Activated naive CD8-positive, alpha-beta T cell treated with anti-CD3 and anti-CD28 coated beads, Interleukin-2, amount 50 U/mL, for 24 hours (primary cell): ENCODE data around the gene TTC33.
"Not testable (repeated sequence)": the region's sequence is repeated elsewhere in the genome, so short reads cannot be mapped to it uniquely, and the experiment has no call there.

Experiments used
- ATAC-seq: fragments of 150-1000 bp; cut with Tn5 transposase; one replicate; pipeline ENCODE4 v1.10.0; 2021
- DNase-seq: peaks from one replicate; pipeline ENCODE4 v3.0.0; 2021
- H3K27ac Mint-ChIP-seq: one replicate; pipeline ENCODE4 v1.8.0; 2021; ENCODE audit warnings: mild to moderate bottlenecking, mixed read lengths
- H3K27me3 Mint-ChIP-seq: one replicate; pipeline ENCODE4 v1.8.0; 2021; ENCODE audit warnings: mixed read lengths
- H3K36me3 Mint-ChIP-seq: one replicate; pipeline ENCODE4 v1.8.0; 2021; ENCODE audit warnings: low read depth, mixed read lengths
- H3K4me1 Mint-ChIP-seq: one replicate; pipeline ENCODE4 v1.8.0; 2021; ENCODE audit warnings: mixed read lengths
- H3K4me3 Mint-ChIP-seq: one replicate; pipeline ENCODE4 v1.8.0; 2021; ENCODE audit warnings: mild to moderate bottlenecking, moderate library complexity, mixed read lengths
- H3K9me3 Mint-ChIP-seq: one replicate; pipeline ENCODE4 v1.8.0; 2021; ENCODE audit warnings: mixed read lengths

Gene TTC33

DNA sequence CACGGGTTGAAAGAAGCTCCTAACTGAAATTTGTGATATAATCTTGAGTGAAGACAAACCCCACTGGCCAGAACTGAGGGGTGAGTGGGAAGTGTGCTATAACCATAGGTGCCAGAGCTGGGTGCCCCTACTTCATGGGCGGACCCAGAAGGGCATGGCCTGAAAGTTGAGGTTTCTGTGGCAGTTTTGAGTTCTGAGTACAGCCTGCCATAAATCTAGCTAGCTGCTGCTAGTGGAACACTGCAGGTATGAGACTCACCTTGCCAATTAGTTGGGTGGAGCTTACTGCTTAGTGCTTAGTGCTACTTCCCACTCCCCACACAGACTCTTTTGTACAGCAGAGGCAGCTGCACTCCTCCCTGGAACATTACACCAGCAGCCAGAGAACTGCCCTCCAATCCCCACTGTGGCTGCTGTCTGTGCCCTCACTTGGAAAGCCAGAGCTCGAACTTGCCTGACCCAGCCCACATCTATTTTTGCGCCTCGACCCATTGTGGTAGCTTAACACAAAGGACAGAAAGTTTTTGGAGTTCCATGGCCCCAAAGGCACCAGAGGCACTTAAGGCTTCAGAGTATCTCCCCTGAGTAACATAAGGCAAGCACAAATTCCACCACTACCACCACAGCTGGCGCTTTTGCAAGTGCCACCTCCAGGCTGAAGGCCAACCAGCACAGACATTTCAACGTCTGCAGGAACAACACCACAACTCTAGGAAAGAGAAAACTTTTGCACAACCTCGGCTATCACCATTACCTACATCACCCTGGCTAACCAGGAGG lies 103.1 kb downstream of the TTC33 start:
- no peaks in the 10 kb centered on the region for H3K27me3 Mint-ChIP-seq
- peak overlapping the region; percentile 22 for H3K4me3 Mint-ChIP-seq
- H3K27ac Mint-ChIP-seq, result peak overlapping the region; percentile 73
- peaks cover 59% of the 10 kb centered on the region for H3K4me1 Mint-ChIP-seq
- no peaks in the 10 kb centered on the region for H3K9me3 Mint-ChIP-seq
- DNase-seq (peak; percentile 36), ATAC-seq (peak; percentile 64)
- no peaks in the 10 kb centered on the region for H3K36me3 Mint-ChIP-seq

DNA sequence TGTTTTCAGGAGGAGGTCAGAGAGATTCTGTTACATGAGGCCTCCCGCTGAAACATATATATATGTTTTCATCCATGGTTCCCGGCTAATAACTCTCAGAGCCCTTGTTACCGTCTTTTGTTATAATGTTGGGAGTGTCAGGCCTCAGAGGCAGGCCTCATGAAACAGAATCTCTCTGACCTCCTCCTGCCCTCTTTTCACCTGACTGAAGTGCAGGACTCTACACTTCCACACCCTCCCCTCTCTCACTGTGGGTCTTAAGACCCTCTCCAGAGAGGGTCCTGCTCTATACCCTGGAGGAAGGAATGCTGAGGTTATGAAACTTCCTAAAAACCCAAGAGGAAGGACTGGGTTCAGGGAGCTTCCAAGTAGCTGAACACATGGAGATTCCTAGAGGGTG lies 104.6 kb downstream of the TTC33 start:
- H3K36me3 Mint-ChIP-seq, result no peaks in the 10 kb centered on the region
- H3K27ac Mint-ChIP-seq, result no peak overlapping the region
- H3K27me3 Mint-ChIP-seq, result no peaks in the 10 kb centered on the region
- no peaks in the 10 kb centered on the region for H3K9me3 Mint-ChIP-seq
- H3K4me3 Mint-ChIP-seq, result no peak overlapping the region
- no peak for DNase-seq
- peaks cover 58% of the 10 kb centered on the region for H3K4me1 Mint-ChIP-seq
- ATAC-seq, result no peak

DNA sequence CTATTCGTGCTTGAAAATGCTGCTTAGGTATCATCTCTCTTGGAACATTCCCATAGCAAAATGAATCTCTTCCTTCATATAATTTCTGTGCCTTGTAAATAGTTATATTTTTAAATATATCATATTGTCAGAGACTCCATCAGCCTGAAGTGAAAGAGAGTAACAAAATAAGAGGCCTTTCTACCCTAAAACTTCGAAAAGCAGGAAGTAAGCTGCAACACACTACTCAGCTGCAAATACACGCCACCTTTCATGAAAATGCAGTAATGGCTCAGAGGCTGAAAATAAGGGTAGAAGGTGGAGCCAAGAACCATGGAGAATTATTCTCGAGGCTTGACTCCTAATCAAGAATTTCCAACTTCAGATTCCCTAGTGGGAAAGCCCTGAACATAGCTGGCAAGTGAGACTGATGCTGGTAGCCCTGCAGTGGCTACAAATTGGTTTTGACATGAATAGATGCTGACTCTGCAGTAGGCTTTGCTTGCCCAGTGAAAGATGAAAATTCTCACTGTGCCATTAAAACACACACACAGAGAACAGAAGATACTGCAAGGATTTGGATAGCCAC lies 106.2 kb downstream of the TTC33 start:
- H3K4me1 Mint-ChIP-seq, result peaks cover 42% of the 10 kb centered on the region
- ATAC-seq, result no peak
- H3K36me3 Mint-ChIP-seq, result no peaks in the 10 kb centered on the region
- no peaks in the 10 kb centered on the region for H3K9me3 Mint-ChIP-seq
- no peak overlapping the region for H3K4me3 Mint-ChIP-seq
- no peak for DNase-seq
- no peaks in the 10 kb centered on the region for H3K27me3 Mint-ChIP-seq
- no peak overlapping the region for H3K27ac Mint-ChIP-seq

DNA sequence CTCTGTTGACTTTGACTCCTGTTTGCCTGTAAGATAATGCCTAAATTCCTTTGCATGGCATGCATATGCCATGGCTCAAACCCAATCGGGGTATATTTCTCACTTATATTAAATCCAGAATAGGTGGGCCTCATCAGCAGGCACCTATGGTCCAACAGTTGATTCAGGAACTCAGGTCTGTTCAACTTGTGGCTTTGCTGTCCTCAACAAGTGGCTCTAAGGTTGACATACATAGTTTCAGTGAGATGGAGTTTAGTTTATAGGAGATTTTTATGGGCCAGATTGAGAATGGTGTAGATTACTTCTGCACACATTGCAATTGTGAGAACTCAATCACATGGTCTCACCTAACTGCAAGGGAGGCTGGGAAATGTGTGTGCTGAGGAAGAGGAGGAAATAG lies 107.6 kb downstream of the TTC33 start:
- ATAC-seq (no peak), DNase-seq (no peak)
- no peaks in the 10 kb centered on the region for H3K36me3 Mint-ChIP-seq
- H3K27ac Mint-ChIP-seq, result no peak overlapping the region
- H3K27me3 Mint-ChIP-seq, result no peaks in the 10 kb centered on the region
- peaks cover 28% of the 10 kb centered on the region for H3K4me1 Mint-ChIP-seq
- no peak overlapping the region for H3K4me3 Mint-ChIP-seq
- no peaks in the 10 kb centered on the region for H3K9me3 Mint-ChIP-seq

DNA sequence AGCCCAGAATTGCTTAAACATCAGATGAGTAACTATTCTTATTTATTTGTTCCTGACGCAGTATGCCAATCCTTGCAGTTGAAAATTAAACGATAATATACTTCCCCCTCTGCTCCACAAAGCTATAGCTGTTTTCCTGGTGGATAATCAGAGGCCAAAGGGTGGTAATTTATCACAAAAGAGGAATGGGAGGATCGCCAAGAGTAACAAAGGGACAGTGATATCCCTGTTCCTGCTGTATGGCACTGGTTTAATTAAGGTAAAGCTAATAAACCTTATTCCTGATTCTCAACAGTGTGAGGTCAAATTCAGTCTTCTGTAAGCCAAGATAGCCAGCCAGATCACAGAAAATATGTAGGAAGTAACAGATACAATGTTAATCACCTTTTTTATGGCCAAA lies 109.5 kb downstream of the TTC33 start:
- DNase-seq (no peak), ATAC-seq (no peak)
- H3K27me3 Mint-ChIP-seq, result no peaks in the 10 kb centered on the region
- H3K27ac Mint-ChIP-seq, result no peak overlapping the region
- H3K36me3 Mint-ChIP-seq, result no peaks in the 10 kb centered on the region
- peaks cover 4% of the 10 kb centered on the region for H3K9me3 Mint-ChIP-seq
- peaks cover 19% of the 10 kb centered on the region for H3K4me1 Mint-ChIP-seq
- no peak overlapping the region for H3K4me3 Mint-ChIP-seq

DNA sequence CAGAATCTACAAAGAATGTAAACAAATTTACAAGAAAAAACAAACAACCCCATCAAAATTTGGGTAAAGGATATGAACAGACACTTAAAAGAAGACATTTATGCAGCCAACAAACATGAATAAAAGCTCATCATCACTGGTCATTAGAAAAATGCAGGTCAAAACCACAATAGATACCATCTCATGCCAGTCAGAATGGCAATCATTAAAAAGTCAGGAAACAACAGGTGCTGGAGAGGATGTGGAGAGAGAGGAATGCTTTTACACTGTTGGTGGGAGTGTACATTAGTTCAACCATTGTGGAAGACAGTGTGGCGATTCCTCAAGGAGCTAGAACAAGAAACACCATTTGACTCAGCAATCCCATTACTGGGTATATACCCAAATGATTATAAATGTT lies 116.2 kb downstream of the TTC33 start:
- H3K4me1 Mint-ChIP-seq, H3K27ac Mint-ChIP-seq, DNase-seq, ATAC-seq, H3K27me3 Mint-ChIP-seq, H3K4me3 Mint-ChIP-seq: not testable (repeated sequence)
- Mint-ChIP-seq H3K9me3 (peaks cover 28% of the 10 kb centered on the region), H3K36me3 (peaks cover 15% of the 10 kb centered on the region)

DNA sequence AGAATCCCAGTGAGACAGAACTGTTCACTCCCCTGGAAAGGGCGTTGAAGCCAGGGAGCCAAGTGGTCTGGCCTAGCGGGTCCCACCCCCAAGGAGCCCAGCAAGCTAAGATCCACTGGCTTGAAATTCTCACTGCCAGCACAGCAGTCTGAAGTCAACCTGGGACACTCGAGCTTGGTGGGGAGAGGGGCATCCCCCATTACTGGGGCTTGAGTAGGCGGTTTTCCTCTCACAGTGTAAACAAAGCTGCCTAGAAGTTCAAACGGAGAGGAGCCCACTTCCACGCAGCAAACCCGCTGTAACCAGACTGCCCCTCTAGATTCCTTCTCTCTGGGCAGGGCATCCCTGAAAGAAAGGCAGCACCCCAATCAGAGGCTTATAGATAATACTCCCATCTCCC lies 121.2 kb downstream of the TTC33 start:
- Mint-ChIP-seq H3K4me3 (no peak overlapping the region), H3K27me3 (no peaks in the 10 kb centered on the region), H3K9me3 (peaks cover 24% of the 10 kb centered on the region), H3K4me1 (peaks cover 7% of the 10 kb centered on the region), H3K36me3 (peaks cover 14% of the 10 kb centered on the region), H3K27ac (no peak overlapping the region)
- ATAC-seq, result no peak
- DNase-seq, result no peak

DNA sequence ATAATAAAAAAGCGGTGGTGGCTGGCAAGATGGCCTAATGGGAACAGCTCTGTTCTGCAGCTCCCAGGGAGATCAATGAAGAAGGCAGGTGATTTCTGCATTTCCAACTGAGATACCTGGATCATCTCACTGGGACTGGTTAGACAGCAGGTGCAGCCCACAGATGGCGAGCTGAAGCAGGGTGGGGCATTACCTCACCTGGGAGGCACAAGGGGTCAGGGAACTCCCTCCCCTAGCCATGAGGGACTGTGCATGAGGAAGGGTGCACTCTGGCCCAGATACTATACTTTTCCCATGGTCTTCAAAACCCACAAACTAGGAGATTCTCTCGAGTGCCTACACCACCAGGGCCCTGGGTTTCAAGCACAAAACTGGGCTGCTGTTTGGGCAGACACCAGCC lies 121.6 kb downstream of the TTC33 start:
- H3K4me1 Mint-ChIP-seq, result peaks cover 7% of the 10 kb centered on the region
- DNase-seq, result no peak
- peaks cover 14% of the 10 kb centered on the region for H3K36me3 Mint-ChIP-seq
- H3K9me3 Mint-ChIP-seq, result peaks cover 24% of the 10 kb centered on the region
- no peak for ATAC-seq
- H3K4me3 Mint-ChIP-seq, result no peak overlapping the region
- no peak overlapping the region for H3K27ac Mint-ChIP-seq
- H3K27me3 Mint-ChIP-seq, result no peaks in the 10 kb centered on the region

DNA sequence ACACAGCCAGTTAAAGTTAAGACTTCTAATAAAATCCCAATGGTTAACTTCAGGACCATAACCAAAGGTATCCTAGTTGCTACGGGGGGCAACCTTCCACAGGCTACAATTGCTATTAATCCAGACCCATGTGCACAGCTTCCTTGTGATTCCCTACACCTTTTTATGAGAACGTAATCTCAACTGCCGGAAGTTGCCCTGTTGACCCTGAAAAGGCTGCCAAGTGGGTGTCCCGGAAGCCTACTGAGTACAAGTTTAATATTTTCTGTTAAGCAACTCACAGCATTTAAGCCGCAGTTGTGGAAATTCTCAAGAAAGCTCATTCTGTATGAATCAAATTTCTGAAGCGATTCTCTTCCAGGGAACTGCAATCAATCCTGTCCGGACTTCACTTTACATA lies 124.5 kb downstream of the TTC33 start:
- H3K36me3 Mint-ChIP-seq, result peaks cover 7% of the 10 kb centered on the region
- H3K4me3 Mint-ChIP-seq, result no peak overlapping the region
- peaks cover 5% of the 10 kb centered on the region for H3K9me3 Mint-ChIP-seq
- H3K27me3 Mint-ChIP-seq, result no peaks in the 10 kb centered on the region
- DNase-seq (no peak), ATAC-seq (no peak)
- peaks cover 20% of the 10 kb centered on the region for H3K4me1 Mint-ChIP-seq
- no peak overlapping the region for H3K27ac Mint-ChIP-seq

DNA sequence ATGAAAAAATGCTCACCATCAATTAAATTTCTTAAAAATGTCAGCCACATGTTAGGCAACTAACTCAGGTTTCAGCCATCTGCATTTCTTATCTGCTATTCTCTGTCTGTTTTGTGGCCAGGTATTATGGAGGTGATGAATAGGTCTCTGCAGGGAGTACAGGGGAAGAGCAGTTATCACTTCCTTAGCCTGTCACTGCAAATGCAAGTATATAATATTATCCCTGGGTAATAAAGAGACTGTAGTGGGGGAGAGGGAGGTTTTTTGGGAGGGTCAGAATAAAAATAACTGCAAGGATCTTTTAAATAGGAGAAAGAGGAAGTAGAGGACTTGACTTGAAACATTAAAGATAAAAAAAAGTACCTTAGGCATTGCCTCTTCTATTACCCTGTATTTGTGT lies 125.6 kb downstream of the TTC33 start:
- H3K27ac Mint-ChIP-seq, result no peak overlapping the region
- H3K9me3 Mint-ChIP-seq, result no peaks in the 10 kb centered on the region
- ATAC-seq (no peak), DNase-seq (no peak)
- H3K27me3 Mint-ChIP-seq, result no peaks in the 10 kb centered on the region
- peaks cover 21% of the 10 kb centered on the region for H3K4me1 Mint-ChIP-seq
- peaks cover under 1% of the 10 kb centered on the region for H3K36me3 Mint-ChIP-seq
- no peak overlapping the region for H3K4me3 Mint-ChIP-seq

DNA sequence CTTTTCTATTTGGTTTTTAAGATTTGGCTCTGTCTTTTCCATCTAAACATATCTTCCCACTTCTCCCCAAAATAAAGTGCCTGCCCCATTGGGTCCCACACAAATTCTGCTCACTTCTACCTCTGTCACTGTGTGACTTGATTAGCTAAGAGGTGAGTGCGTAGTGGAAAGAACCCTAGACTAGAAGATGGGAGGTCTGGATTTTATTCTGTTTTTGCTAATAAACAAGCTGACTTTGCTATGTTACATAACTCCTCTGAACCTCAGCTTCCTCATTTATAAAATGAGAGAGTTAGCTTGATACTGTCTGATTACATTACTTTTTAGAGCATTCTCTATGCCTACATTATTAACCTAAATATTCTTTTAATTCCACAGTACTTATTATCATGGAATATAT lies 127.4 kb downstream of the TTC33 start:
- Mint-ChIP-seq H3K4me1 (peaks cover 32% of the 10 kb centered on the region), H3K9me3 (no peaks in the 10 kb centered on the region), H3K27me3 (no peaks in the 10 kb centered on the region), H3K27ac (no peak overlapping the region), H3K4me3 (no peak overlapping the region), H3K36me3 (no peaks in the 10 kb centered on the region)
- ATAC-seq (no peak), DNase-seq (no peak)

DNA sequence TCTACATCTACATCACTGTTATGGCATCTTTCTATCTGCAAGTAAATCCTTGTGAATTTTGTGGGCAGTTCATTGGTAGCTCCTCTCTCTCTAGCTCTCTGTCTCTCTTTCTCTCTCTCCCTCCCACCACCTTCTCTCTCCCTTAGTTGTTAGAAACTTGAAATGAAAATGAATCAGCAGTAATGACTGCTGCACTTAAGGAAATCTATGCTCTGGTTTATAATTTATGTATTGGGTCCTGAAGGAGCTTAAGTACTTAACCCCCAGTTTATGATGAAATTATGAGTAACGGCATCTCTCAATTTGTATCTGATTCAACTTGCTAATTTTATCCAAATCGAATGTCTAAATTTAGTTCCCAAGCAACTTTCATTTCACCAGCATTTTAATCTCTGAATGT lies 128.1 kb downstream of the TTC33 start:
- no peaks in the 10 kb centered on the region for H3K36me3 Mint-ChIP-seq
- no peaks in the 10 kb centered on the region for H3K9me3 Mint-ChIP-seq

DNA sequence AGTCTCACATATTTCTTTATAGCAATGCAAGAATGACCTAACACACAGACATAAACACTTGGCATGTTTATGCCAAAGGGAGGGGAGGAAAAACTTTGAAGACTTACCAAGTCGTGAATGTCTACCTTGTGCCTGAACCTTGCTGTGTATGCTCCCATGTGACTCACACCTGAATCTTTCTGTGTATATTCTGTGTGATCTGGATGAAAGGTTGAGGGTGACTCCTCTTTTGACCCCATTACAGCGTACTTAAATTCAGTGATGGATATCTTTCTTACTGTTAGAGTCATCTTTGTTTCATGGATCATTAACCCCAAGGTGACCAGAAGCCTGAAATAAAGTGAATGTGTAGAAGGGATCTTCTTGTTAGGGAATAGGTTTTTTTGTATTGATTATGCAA lies 129.0 kb downstream of the TTC33 start:
- Mint-ChIP-seq H3K27me3 (no peaks in the 10 kb centered on the region), H3K4me1 (peaks cover 47% of the 10 kb centered on the region), H3K9me3 (no peaks in the 10 kb centered on the region), H3K4me3 (no peak overlapping the region), H3K36me3 (no peaks in the 10 kb centered on the region), H3K27ac (no peak overlapping the region)
- ATAC-seq (no peak), DNase-seq (no peak)

More for the DNA sequence above, 128.1 kb downstream of the TTC33 start:
- peaks cover 39% of the 10 kb centered on the region for H3K4me1 Mint-ChIP-seq
- ATAC-seq (peak; percentile 23), DNase-seq (no peak)
- no peak overlapping the region for H3K27ac Mint-ChIP-seq
- H3K4me3 Mint-ChIP-seq, result no peak overlapping the region
- no peaks in the 10 kb centered on the region for H3K27me3 Mint-ChIP-seq

DNA sequence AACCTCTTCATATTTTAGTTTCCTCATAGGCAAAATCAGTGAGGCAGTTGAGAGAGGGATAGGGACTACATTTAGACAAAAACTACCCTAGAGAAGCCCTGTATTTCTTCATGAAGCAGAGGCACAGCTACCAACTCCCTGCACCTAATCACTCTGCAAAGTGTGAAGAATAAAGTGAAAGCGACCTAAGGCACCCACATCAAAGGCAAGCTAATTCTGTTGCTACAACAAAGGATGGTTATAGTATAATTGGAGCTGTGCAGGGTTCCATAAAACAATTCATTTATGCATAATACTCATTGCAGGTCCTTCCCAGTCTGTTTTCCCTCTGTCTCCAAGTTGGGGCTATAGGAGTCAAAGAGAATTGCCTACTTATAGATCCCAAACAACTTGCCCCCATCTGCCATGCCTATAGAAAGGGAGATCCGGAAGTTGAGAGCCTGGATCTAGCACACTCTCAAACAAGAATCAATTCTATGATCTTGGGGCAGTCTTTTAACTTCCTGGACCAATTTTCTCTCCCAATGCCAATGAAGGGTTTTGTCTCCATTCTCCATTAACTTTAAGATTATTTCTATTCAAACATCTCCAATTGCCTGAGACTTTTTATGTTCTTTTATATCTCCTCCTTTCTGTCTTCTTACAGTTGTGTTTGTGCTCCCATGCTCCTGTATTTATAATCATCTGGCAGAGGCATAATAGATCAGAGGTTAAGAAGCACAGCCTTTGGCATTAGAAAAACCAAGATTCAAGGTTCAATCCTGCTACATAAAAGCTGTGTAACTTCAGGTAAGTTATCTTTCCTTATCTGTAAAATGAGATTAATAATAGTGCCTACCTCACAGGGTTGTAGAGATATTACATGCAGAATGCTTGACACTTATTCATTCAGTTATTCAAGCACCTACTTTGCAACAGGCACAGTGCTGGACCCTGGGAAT lies 132.0 kb downstream of the TTC33 start:
- H3K36me3 Mint-ChIP-seq, result no peaks in the 10 kb centered on the region
- H3K27ac Mint-ChIP-seq, result no peak overlapping the region

More for the DNA sequence above, 132.0 kb downstream of the TTC33 start:
- peaks cover 41% of the 10 kb centered on the region for H3K4me1 Mint-ChIP-seq
- ATAC-seq, result peak; percentile 41
- H3K27me3 Mint-ChIP-seq, result no peaks in the 10 kb centered on the region
- DNase-seq, result no peak
- H3K4me3 Mint-ChIP-seq, result no peak overlapping the region
- no peaks in the 10 kb centered on the region for H3K9me3 Mint-ChIP-seq
